Thyroid gland (tissue), 4 donors: ENCODE measurements around the gene KLHL17.

ENCODE experiments used
- CTCF ChIP-seq, 6 experiments: fragments of 200-600 bp in 3 of 6; fragments of 450-650 bp in 3 of 6; sonication (generic) in 3 of 6; IDR thresholded peaks; one replicate each; pipeline ENCODE4 v1.5.1; 2016 to 2019; ENCODE audit warnings: antibody characterized with exemption in 6 of 6, mild to moderate bottlenecking in 2 of 6, inconsistent platforms in 1 of 6, moderate library complexity in 1 of 6
- POLR2A ChIP-seq, 2 donors: fragments of 450-650 bp; IDR thresholded peaks; one replicate each; pipeline ENCODE4 v1.6.1; 2017; ENCODE audit warnings: antibody characterized with exemption in 2 of 2, mild to moderate bottlenecking in 2 of 2, moderate library complexity in 1 of 2

- no peak for TF ChIP-seq CTCF (IDR thresholded peaks at IDR 0.05)
- TF ChIP-seq POLR2A (IDR thresholded peaks at IDR 0.05): no peak
Observed at GRCh38 chr1:1003618-1004419, 43.4 kb downstream of the KLHL17 start.
